ENCODE measurements around the gene PPP1R13L.

Gene PPP1R13L

DNA sequence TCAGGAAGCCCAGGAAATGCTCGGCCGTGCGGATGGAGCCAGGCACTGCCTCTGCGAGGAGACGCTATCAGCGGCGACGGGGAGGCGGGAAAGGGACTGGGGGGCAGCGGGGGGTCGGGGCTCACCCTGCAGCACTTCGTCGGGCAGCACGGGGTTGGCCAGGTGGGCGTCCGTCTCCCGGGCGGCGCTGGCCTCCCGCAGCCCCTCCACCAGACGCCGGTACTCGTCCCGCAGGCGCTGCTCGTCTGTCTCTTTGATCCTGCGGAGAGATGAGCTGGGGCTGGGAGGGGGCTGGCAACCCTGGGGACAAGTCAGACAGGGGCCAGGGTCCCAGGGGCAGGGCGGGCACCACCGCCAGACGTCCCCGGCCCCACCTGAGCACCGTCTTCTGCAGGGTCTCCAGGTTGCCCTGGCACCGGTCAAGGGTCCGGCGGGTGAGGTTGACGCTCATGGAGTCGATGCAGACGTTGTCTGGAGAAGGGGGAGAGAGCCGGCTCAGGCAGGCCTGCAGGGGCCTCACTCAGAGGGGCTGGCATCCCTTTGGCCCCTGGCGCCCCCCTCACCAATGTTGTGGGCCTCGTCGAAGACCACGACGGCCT, 40.9 kb downstream of the PPP1R13L start:
- no peak for DNase-seq

DNA sequence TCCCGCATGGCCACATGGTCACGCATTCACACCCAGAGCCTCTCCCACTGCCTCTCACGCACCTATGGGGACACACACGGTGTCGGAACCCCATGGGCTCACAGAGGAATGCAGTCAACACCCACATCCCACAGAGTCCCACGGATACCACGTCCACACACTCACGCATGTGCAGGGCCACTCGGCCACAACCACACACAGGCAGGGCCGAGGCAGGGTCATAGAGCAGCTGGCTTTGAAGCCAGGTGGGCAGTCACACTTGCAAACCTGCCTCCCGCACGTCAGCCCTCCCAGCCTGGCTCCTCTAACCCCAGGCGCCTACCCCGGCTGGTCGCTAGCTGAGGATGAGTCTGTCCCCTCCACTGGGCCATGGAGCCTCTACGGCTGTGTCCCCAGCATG, 42.6 kb downstream of the PPP1R13L start:
- DNase-seq, result no peak

DNA sequence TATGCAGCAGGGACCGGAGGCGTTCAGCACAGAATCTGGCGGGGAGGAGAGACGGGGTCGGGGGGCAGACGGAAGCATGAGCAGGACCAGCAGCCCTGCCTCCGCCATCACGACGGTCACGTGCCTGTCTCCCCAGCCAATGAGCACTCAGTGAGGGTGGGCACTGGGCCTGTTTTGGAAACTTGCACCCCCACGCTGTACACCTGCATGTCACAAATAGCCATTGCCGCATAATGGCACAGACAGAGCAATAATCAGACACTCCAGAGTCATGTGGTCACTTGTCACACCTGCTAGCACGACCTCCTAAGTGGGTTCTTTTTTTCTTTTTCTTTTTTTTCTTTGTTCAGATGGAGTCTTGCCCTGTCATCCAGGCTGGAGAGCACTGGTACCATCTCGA, 43.3 kb downstream of the PPP1R13L start:
- DNase-seq, result no peak

DNA sequence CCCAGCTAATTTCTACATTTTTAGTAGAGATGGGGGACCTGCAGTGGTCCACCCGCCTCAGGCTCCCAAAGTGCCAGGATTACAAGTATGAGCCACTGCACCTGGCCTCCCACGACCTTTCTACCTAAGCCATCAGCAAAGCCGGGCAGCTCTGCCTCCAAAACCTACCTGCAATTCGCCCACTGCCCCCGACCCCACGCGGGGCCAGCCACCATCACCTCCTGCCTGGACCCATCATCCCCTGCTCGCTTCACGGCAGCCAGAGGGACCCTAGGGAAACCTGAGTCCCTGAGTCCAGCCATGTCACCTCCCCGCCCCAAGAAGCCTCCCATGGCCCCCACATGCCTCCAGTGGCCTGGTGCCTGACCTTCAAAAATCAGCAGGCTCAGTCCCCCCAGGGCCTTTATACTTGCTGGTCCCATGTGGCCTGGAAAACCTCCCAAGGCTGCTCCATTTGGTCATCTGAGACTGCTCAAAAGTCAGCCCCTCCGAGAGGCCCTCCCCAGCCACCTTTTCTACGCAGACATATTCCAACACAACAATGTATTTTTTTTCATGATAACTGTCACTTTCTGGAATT, 46.6 kb downstream of the PPP1R13L start:
- DNase-seq, result no peak

DNA sequence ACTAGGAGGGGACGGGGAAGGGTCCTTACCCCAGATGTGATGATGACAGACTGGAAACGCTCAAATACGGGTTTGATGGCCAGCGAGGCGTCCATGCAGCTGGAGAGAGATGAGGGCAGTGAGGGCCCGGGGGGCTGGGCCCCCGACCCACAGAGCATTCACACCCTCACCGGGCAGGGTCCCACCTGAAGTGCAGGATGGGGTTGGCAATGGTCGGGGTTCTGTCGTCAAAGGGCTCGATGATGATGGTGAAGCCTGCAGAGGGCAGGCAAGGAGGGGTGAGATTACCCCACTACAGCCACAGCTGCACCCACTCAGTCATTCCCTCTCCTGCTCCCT, 47.5 kb downstream of the PPP1R13L start:
- no peak for DNase-seq

DNA sequence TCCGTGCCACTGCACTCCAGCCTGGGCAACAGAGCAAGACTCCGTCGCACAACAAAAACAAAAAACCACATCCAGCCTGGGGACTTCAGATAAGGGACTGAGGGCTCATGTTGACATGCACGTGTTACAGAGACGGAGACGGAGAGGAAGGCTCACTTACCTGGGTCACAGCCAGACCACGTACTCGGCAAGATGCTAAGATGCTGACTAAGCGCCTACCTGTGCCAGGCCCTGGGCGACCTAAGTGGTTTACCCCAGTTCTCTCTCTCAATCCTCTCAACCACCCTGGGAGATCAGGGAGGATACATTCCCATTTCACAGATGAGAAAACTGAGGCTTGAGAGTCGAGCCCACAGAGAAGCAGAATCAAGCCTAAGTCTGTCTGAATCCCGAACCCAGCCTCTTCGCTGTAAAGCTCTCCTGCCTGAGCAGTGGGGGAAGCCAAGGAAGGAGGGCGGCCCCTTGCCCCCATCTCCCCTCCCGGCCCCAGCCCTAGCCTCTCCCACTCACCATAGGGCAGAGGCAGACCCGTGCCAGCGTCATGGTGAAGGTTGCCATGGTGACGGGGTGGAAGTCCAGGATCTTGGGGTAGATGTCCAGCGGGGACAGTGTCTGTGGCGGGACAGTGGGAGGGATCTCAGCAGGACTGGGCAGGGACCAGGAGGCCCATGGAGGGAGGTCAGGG, 48.0 kb downstream of the PPP1R13L start:
- no peak for DNase-seq

DNA sequence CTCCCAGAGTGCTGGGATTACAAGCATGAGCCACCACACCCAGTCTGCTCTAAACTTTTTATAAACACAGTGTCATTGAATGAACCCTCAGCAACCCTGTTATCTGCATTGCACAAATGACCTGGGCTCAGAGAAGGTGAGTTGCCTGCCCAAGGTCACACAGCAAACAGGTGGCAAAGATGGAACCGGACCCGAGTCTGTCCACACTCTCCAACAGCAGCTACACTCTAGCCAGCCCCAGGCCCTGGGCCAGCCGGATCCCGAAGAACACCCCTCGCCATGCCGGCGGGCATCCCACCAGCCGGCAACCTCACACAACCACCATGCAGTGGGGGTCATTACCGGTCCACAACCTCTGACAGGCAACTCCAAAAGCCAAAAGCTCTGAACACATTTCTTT, 49.0 kb downstream of the PPP1R13L start:
- DNase-seq, result no peak

DNA sequence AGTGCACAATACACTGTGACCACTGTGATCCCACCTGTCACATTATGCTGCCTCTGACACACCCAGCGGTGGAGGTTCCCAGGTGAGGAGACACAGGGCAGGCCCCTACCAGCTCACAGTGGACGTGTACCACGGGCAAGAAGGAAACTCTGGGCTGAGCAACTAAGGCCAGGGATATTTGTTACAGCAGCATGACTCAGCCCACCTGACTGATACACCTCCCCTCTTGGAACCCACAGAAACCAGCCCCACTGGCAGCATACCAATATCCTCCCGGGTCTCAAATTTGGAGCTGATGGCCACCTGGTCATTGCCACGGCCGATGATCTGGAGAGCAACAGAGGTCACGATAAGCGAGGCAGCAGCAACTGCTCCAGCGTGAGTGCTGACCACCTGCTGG, 49.5 kb downstream of the PPP1R13L start:
- no peak for DNase-seq

DNA sequence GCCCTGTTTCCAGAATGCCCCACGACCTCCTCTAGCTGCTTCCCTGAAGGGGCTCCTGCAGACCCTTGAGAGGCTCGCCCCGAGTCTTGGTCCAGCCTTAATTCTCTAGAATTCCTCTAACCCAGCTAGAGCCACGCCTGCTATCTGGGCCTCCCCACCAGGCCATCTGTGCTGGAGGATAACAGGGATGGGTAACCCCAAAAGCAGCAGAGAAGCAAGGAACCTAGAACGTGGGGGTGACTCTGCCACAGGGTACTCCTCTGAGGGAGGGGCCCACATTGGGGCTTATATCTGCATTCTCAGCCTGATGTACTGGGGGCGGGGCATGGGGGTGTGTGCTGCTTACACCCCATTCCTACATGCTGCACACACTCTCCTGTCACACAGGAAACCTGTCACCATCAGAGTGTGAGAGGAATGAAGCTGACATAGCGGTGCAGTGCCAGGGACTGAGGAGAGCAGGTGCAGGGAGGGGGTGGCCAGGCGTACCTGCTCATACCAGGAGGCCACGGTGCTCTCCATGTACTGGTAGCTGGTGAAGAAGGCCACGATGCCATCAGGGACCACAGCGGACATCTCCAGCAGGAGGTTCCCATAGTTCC, 50.5 kb downstream of the PPP1R13L start:
- DNase-seq, result no peak

DNA sequence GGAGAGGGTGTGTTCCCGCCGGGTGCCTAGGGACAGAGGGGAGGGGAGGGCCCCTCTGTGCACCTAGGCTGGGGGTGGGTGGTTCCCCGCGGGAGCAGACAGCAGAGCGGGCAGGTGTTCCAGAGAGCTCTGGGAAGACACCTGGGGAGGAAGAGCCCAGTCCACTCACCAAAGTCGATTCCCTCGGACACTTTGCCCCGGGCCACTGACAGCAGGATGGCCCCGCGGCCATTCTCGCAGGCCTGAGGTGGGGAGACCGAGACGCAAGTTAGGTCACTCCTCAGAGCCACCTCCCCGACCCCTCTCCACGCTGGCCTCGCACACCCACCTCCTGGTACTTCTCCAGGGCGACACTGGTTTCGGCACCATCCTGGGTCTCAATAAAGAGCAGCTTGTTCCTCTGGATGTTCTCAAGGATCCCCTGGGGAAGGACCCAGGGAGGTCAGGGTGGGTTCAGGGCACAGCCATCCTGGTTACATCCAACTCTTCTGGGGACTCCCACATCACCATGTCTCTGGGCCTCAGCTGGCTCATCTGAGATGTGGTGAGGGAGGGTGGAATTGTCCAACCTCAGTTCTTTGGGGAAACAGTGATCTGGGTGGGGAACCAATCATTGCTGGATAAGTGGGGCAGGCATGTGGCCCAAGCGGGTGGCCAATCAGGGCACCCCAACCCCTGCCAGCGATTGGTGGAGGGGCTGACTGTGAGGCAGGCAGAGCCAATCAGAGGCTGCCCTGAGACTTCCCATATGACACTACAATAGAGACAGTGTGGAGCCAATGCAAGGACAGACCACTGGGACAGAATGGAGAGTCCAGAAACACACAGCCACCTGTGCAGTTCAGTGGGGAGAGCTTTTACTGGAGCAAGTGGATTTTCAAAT, 51.7 kb downstream of the PPP1R13L start:
- DNase-seq, result no peak

DNA sequence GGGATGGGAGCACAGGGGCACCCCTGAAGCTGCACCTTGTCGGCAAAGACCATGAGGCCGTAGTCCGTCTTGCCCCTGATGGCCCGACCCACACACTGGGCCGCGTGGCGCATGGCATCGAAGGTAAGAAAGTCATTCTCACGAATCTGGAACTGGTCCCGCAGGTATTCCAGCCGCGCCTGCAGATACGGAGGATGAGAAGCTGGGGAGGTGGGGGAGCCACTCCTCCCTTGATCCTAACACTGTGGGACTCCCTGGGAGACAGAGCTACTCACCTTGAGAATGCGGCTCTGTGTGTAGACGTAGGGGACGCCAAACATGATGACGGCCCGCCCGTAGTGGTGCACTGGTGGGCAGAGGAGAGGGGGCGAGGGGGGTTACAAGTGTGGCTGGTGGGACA, 52.4 kb downstream of the PPP1R13L start:
- no peak for DNase-seq

DNA sequence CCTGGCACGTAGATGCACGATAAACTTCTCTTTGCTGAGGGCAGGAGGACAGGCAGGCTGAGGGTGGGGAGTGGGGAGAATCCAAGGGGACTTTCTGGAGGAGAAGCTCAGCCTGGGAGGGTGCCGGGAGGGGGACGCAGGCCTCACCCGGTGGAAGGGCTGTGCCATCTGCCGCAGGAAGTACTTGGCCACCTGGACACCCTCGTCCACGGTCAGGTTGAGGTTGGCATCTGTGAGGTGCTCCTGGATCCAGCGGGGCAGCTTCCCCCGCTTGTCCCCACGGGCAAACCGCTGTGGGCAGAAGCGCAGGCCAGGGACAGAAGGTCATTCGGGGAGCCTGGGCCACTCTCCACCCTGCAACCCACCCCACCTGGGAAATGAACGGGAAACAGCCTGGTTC, 52.8 kb downstream of the PPP1R13L start:
- no peak for DNase-seq

DNA sequence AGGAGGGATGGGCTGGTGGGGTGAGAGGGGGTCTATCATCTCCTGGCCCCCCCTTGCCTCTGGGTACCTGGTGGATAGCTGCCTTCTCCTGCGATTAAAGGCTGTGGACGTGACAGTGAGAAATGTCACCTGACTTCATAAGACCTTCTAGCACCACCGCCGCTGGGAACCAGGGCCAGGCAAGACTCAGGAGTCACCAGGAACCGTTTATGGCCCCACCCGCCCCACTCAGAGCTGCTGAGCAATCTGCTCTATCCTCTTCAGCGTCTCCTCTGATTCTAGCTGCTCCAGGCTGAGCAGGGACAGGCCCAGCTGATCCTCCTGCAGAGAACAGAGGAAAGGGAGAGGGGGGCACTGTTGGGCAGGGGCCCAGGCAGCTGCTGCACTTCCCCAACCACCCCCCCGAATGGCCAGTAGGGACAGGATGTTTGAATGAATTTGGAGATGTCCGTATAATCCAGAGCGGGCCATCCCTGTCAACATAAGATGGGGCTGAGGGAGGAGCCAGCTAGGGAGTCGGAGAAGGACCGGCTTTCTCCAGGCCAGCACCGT, 53.4 kb downstream of the PPP1R13L start:
- no peak for DNase-seq

DNA sequence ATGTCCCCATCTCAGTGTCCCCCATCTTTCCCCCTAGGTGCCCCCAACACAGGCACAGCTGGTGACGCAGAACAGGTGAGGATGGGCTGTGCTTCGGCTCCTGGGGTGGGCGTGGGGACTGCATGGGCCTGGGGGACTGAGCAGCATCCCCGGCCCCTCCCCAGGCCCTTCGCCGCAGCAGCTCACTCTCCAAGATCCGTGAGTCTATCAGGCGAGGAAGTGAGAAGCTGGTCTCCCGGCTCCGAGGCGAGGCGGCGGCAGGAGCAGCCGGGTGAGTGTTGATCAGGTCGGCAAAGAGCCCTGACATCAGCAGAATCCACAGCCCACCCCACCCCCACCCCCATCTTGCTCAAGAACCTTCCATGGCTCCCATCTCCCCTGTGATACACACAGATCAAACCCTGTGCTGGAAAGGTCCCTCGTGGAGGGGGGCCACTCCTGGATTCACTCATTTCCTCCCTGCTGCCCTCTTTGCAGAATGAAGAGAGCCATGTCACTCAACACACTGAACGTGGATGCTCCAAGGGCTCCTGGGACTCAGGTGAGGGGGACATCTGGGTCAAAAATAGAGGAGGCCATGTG, 54.3 kb downstream of the PPP1R13L start:
- no peak for DNase-seq

DNA sequence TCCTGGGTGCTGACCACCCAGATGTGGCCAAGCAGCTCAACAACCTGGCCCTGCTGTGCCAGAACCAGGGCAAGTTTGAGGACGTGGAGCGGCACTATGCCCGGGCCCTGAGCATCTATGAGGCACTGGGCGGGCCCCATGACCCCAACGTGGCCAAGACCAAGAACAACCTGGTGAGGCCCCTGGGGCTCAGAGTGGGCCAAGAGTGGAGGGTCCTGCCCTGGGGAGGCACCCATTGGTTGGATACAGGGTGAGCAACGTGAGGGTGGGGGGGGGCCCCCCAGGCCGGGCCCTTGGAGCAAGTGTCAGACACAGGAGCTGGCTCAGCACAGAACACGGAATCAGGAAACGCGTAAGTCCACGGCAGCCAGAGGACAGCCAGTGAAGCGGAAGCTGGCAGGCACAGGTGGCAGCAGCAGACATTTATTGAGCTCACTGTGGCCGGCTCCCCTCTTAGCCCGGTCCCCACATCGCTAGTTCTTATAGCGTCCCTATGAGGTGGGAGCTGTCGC, 55.4 kb downstream of the PPP1R13L start:
- DNase-seq, result no peak

DNA sequence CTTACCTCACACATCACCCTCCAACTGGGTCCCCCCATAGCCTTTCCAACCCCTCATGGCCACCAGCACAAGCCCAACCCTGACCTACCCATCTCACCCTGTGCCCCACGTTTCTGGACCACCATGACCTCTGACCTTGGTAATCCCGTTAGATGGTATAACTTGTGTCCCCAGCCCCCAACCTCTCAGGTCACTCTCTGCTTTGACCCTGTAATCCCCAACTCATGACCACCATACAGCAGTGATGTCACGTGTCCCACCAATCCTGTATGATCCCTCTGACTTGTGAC, 55.8 kb downstream of the PPP1R13L start:
- no peak for DNase-seq

DNA sequence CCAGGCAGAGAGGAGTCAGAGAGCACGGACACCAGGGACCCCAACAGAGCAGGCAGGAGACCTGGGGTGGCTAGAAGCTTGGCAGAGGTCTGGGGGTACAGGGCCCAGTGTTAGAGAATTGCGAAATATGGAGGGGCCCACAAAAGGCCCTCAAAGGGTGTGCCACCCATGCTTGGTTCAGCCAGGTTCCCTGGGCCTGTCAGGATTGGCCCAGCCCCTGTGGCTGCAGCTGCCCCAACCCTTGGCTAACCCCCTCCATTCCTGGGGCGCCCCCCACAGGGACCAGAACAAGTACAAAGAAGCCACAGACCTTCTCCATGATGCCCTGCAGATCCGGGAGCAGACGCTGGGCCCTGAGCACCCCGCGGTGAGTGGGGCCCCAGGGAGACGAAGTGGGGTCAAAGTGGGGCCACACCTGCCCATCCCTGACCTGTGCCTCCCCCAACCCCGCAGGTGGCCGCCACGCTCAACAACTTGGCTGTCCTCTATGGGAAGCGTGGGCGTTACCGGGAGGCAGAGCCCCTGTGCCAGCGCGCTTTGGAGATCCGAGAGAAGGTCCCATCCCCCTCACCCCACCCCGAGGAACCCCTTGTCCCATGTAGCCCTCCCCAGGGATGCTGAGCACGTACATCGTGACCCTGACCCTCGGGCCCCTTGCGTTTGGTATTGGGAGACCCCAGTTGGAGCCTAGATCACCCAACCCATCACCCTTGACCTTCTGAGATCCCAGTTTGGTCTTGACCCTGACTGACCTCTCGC, 56.3 kb downstream of the PPP1R13L start:
- no peak for DNase-seq

DNA sequence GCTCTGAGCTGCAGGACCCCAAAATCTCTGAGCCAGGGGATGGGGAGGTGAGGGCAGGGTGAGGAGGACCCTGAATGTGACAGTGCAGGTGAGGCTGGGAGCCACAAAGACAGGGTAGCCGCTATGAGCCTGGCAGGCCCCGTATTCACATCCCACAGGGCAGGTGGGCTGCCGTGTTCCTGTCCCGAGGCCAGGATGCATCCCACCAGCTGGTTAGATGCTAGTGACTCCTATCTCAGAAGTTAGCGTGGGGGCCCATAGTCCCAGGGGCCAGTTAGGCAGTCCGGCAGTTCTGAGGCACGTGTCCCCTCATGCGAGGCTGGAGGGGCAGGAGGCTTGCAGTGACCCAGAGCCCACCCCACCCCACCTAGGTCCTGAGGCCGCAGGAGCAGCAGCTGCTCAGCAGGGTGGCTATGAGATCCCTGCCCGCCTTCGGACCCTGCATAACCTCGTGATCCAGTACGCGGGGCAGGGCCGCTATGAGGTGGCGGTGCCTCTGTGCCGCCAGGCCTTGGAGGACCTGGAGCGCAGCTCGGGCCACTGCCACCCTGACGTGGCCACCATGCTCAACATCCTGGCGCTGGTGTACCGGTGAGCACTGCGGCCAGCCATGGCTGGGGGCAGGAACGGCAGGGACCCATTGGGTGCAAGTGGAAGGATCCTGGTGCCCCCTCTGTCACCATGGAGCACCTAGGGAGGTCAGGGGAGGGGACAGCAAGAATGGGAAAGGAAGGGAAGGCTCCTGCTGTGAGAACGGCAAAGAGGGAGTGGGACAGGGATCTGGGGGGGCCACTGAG, 57.1 kb downstream of the PPP1R13L start:
- no peak for DNase-seq

DNA sequence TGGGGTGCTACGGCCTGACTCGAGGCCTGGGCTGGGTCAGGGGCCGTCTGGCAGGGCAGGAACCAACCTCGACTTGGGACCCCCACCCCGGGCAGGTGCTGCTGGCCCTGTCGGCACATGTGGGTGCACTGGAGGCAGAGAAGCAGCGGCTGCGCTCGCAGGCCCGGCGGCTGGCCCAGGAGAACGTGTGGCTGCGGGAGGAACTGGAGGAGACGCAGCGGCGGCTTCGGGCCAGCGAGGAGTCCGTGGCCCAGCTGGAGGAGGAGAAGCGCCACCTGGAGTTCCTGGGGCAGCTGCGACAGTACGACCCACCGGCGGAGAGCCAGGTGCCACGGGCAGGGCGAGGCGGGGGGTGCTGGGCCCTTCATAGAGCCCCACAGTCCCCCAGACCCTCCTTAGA, 58.4 kb downstream of the PPP1R13L start:
- no peak for DNase-seq

DNA sequence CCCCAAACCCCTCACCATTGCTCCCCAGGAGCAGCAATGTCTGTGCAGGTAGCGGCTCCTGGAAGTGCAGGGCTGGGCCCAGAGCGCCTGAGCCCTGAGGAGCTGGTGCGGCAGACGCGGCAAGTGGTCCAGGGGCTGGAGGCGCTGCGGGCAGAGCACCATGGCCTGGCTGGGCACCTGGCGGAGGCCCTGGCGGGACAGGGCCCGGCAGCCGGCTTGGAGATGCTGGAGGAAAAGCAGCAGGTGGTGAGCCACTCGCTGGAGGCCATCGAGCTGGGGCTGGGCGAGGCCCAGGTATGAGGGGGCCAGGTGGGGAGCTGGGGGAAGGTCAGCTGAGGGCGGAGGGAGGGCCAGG, 59.4 kb downstream of the PPP1R13L start:
- DNase-seq, result no peak

Data from NCI-H1694 (cell line).